Stimulated activated CD4-positive, alpha-beta T cell treated with anti-CD3 and anti-CD28 coated beads, Interleukin-12 subunit alpha, Interleukin-12 subunit beta, amount 100 ng/mL, for 24 hours (primary cell): Measurements from ENCODE around the gene ZNF385C.
A peak's percentile ranks its signal among the peaks of the same experiment; 100 is the strongest.

Experiments
- DNase-seq, 2 experiments: peaks; one replicate each; pipeline ENCODE4 v3.0.0-alpha.2; 2020; ENCODE audit warnings: low read depth in 2 of 2

ZNF385C gene

GRCh38 chr17:42077755-42078154 lies 20.5 kb downstream of the ZNF385C start:
- DNase-seq, result no peak

- DNase-seq, result no peak
These were observed 21.3 kb downstream of the ZNF385C start for GRCh38 chr17:42076797-42077559.

DNA sequence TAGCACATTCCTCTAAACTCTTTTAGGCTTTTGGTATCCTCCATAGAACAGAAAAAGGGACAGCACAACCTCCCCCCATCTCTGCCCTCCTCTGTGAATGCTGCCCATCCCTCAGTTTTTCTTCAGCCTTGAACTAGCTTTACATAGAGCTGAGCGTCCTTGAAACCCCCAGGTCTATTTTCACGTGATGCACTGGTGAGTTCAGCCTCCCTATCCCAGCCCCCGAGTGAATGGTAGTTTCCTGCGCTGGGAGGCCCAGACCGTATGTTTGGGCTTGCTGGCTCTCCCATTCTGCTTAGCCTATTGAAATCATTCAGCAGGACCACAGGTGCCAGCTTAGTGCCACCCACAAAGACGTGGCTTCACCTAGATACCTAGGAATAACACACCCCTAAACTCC lies 22.5 kb downstream of the ZNF385C start:
- DNase-seq, result no peak

DNA sequence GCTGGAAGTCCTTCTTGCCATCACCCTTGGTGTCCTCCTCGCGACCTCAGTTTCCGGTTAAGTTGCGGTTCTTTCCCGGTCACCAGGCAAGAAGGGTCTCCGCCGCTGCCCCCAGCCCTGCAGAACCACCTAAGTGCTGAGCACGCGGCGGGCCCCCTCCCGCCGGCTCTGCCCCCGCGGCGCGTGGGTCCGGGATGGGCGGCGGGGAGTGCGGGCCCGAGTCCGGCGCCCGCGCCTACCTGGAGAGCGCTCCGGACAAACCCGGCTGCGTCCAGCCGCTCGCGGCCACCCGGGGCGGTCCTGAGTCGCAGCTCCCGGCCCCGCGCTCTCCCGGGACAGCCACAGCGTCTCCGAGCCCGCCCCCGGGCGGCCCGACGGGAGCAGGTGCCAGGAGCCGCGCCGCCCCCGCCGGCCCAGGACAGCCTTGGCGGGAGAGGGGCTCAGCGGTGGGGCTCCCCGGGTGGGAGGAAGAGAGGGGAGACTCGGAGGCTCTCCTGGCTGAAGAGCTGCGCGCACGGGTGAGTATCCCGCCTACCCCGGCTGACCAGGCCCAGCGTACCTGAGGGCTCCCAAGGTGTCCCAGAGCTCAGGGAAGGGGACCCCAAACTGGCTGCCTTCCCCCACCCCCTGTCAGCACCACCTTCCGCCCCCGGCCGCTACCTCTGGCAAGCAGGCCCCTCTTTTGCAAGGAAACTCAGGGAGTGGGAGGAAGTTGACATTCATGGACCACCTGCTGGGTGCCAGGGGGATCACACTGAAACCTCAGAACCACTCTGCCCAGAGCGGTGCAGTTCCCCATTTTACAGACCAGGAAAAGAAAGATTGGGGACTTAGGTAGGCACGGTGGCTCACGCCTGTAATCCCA lies 25.7 kb downstream of the ZNF385C start:
- no peak for DNase-seq

- no peak for DNase-seq
These were observed 26.5 kb downstream of the ZNF385C start for GRCh38 chr17:42071810-42072209.

GRCh38 chr17:42068979-42069378 lies 29.3 kb downstream of the ZNF385C start:
- no peak for DNase-seq

DNA sequence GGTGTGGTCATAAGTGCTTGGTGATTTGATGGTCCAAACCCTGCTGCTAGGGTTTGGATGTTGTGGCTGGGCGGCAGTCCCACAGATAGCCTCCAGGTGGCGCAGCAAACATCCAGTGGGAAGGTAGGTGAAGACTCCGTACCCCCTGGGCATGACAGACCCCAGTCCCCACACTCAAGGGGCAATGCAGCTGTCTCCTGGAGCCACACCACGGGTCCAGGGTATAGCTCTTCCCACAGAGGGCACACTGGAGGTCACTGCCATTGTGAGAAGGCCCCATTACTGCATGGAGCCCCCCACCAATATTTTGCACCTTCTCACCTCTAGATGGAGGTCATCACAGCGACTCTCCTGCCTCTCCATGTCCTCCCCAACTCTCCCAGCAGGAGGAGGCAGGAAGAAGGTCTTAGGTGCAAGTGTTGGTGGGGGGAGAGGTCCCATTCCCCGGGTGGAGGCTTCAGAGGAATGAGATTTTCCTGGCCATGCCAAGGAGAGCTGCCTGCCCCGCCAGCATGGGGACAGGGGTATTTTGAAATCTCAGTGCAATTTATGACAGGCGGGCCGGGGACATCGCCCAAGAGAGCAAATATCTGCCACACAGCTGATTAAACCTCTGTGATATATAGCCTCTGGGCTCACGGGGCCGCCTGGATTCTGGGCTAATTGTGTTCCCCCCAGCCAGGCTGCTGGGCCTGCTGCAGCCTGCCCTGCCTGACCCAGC lies 30.7 kb downstream of the ZNF385C start:
- peak; percentile 31 to 77 for DNase-seq

- DNase-seq, result no peak
These were observed 33.1 kb downstream of the ZNF385C start for GRCh38 chr17:42065201-42065600.

GRCh38 chr17:42062681-42063080 lies 35.6 kb downstream of the ZNF385C start:
- DNase-seq, result no peak

DNA sequence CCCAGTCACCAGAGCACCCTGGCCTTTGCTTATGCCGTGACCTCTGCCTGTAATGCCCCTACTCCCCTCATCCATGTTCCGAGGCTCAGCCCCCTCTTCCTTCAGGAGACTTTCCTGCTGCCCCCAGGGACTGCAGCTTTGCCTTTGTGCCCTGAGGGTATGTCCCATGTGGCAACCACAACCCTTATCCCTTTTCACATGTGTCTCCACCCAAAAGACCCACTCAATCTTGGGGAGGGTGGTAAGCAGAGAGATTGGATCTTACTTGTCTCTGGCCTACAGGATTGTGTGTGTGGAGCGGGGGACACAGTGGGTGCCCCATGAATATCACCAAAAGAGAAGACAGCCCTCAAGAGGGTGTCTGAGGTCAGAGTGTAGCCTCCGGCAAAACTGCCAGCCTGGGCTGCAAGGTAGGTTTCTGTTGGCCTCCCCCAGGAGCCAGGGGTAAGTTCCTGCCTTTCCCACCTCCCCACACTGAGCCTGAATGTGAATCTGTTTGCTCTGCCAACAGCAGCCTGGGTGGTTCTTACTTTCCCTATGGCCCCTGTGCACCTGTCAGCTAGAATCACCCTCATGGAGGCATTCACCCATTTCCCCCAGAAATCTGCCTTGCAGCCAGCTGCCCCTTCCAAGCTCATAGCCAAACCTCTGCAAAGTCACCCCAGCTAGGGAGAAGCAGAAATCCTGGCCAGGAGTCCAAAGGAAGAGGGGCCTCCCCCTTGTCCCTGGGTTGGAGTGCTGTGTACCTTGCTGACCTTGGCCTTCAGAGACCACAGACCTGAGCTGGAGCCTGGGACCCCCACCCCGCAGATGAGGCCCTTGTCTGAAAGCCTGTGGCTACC lies 36.4 kb downstream of the ZNF385C start:
- no peak for DNase-seq

- no peak for DNase-seq
These were observed 38.0 kb downstream of the ZNF385C start for GRCh38 chr17:42060231-42060630.

- no peak for DNase-seq
These were observed 38.5 kb downstream of the ZNF385C start for GRCh38 chr17:42059815-42060214.

GRCh38 chr17:42058063-42058462 lies 40.2 kb downstream of the ZNF385C start:
- DNase-seq, result no peak

DNA sequence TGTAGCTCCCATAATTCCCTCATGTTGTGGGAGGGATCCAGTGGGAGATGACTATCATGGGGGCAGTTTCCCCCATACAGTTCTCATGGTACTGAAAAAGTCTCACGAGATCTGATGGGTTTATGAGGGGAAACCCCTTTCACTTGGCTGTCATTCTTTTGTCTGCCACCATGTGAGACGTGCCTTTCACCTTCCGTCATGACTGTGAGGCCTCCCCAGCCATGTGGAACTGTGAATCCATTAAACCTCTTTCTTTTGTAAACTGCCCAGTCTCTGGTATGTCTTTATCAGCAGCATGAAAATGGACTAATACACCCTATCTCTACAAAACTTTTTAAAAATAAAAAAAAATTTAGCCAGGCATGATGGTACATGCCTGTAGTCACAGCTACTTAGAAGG lies 41.6 kb downstream of the ZNF385C start:
- no peak for DNase-seq

GRCh38 chr17:42055496-42055895 lies 42.8 kb downstream of the ZNF385C start:
- DNase-seq, result no peak

GRCh38 chr17:42055027-42055426 lies 43.2 kb downstream of the ZNF385C start:
- DNase-seq, result no peak

DNA sequence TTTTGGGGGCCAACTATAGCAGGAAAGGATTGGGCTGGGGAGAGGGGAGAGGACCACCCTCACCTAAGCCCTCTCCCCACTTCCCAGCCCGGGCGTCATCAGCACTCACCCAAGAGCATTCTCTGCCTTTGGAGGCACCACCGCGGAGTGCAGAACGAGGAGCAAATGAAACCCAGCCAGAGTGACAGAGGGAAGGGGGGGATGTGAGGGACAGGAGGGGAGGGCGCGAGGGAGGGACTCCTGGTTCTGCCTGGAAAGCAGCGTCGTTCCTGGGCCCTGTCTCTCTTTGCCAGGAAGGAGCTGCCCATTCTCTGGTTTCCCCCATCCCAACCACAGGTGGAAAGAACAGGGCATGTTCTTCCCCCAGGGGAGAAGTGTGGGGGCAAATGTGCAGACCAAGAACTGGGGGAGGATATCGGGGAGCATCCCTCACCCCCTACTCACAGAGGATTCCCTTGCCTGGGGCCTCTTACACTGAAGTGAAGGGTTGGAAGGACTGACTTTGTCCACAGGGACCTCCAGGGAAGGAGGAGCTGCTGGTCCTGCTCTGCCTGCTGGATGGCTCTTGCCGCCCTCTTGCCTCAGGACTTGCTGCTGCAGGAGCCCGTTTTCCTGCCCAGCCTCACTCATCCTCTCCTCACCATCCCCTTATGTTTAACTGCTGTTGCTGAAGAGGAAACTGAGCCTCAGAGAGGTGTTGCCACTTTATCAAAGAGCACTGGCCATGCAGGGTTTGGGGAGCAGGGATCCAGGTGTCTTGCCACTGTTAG lies 44.4 kb downstream of the ZNF385C start:
- DNase-seq, result no peak

DNA sequence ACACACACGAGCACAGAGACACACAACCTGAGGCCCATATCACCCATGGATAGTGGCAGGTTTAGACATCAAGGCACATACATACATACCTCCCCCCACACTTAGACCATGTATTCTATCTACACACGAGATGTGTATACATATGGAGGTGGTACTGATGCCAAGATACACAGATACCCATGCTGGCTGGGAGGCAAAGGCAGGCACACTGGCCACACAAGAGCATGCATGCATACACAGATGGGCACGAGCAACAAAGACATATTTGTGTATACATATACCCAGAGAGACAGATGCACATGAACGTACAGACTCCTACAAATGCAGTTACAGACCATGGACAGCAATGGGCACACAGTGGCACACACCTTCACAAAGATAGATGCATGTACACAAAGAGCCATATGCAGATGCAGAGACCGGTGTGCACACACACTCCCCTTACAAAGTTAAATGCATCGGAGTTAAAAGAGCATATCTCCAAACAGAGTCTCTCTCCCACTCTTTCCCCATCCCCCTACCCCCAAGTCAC lies 45.9 kb downstream of the ZNF385C start:
- no peak for DNase-seq

DNA sequence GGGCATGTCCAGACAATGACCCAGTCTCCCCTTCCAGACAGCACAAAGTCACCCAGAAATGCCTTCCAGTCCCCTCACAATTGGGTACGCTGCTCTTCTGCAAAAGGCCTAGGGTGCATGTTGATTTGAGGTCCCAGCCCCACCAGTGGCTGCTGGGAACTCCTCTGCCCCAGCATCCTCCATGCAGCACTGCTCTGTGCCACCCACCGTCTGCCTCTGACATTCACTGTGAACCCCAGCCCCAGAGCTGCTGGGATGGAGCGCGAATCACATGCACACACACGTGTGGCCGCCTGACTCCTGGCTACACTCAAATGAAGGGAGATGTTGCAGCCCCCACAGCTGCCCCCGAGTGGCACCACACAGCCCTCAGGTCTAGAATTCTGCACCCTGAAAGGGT lies 46.6 kb downstream of the ZNF385C start:
- no peak for DNase-seq

DNA sequence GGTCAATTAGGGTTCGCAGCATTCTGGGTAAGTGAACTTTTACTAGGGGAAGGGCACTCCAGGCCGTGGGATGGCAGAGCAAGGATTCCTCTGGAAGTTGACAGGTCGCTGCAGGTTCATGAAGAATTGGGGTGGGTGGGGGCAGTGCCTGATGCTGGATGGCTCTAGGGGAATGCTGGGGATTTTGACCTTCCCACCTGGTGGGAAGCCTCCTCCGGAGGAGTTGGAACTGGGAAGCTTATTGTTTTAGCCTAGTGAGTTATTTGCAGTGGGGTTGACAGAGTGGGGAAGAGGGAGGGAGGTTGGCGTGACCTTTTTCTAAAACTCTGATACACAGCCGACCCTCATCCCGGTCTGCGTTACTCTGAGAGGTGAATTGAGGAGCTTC lies 47.3 kb downstream of the ZNF385C start:
- no peak for DNase-seq
